ENCODE results near the gene PEAK3.

DNA sequence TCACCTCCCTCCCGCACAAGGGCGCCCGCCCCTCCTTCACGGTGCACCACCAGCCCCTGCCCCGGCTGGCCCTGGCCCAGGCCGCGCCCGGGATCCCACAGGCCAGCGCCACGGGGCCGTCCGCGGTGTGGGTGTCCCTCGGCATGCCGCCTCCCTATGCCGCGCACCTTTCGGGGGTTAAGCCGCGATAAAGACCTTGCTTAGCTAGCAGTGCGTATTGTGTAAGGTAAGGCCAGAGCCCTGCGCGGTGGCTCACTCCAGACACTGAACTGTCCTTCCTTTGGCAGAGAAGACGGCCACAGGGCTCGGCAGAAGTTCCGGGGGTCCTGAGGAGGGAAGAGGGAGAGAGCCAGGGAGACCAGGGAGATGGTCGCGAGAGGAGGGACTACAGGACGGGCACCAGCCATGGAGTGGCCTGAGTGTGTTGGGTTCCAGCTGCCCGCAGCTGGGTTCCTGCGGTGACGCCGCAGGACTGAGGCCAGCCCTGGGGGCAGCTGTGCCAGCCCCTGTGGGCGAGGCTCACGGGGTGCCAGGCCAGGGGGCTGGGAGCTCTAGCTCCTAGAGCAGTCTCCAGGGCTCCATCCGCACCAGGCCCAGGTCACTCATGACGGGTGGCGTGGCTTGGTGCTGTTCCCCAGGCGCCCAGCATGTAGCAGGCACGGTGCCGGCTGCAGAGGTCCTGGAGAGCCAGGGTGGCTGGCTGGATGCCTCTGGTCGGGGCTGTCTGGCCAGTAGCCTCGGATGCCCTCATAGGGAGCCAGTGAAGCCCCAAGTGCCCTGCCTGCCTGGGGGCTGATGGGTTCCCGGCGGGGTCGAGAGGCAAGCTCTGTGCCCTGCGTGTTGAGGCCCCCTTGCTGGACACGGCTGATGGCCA lies 53.6 kb downstream of the PEAK3 start:
- TF ChIP-seq, protein P1, sequence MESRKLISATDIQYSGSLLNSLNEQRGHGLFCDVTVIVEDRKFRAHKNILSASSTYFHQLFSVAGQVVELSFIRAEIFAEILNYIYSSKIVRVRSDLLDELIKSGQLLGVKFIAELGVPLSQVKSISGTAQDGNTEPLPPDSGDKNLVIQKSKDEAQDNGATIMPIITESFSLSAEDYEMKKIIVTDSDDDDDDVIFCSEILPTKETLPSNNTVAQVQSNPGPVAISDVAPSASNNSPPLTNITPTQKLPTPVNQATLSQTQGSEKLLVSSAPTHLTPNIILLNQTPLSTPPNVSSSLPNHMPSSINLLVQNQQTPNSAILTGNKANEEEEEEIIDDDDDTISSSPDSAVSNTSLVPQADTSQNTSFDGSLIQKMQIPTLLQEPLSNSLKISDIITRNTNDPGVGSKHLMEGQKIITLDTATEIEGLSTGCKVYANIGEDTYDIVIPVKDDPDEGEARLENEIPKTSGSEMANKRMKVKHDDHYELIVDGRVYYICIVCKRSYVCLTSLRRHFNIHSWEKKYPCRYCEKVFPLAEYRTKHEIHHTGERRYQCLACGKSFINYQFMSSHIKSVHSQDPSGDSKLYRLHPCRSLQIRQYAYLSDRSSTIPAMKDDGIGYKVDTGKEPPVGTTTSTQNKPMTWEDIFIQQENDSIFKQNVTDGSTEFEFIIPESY (IDR thresholded peaks at IDR 0.05): peak; percentile 37; the same call in 1 of the 2 replicates
- no peak for TF ChIP-seq CTCF (IDR thresholded peaks at IDR 0.05 in 2 of 3, conservative IDR thresholded peaks at IDR 0.05 in 1 of 3; ENCODE audit: control insufficient read depth in 2 of 3, extremely low read depth in 1 of 3, insufficient read depth in 1 of 3, low read depth in 3 of 3, low read length in 3 of 3)
- no peak for TF ChIP-seq SMC3 (IDR thresholded peaks at IDR 0.05; ENCODE audit: borderline replicate concordance, low read length)
- TF ChIP-seq SUZ12 (IDR thresholded peaks at IDR 0.05; ENCODE audit: unreplicated experiment): no peak
- TF ChIP-seq TCF7 (IDR thresholded peaks at IDR 0.05; ENCODE audit: borderline replicate concordance): no peak
- no peak for TF ChIP-seq EZH2 (IDR thresholded peaks at IDR 0.05; ENCODE audit: borderline replicate concordance, control insufficient read depth, low read depth, low read length)
- TF ChIP-seq ZZZ3 (IDR thresholded peaks at IDR 0.05; ENCODE audit: control insufficient read depth, insufficient read length, low read depth): no peak
- peak; percentile 68; the same call in 1 of the 2 replicates for TF ChIP-seq POLR2AphosphoS2 (IDR thresholded peaks at IDR 0.05; ENCODE audit: low read depth, low read length)
- TF ChIP-seq CEBPB (IDR thresholded peaks at IDR 0.05; ENCODE audit: borderline replicate concordance in 1 of 2, low read depth in 2 of 2, low read length in 2 of 2): no peak
- no peak for TF ChIP-seq BCL11A (IDR thresholded peaks at IDR 0.05; ENCODE audit: low read depth, low read length)
- TF ChIP-seq, protein P2, sequence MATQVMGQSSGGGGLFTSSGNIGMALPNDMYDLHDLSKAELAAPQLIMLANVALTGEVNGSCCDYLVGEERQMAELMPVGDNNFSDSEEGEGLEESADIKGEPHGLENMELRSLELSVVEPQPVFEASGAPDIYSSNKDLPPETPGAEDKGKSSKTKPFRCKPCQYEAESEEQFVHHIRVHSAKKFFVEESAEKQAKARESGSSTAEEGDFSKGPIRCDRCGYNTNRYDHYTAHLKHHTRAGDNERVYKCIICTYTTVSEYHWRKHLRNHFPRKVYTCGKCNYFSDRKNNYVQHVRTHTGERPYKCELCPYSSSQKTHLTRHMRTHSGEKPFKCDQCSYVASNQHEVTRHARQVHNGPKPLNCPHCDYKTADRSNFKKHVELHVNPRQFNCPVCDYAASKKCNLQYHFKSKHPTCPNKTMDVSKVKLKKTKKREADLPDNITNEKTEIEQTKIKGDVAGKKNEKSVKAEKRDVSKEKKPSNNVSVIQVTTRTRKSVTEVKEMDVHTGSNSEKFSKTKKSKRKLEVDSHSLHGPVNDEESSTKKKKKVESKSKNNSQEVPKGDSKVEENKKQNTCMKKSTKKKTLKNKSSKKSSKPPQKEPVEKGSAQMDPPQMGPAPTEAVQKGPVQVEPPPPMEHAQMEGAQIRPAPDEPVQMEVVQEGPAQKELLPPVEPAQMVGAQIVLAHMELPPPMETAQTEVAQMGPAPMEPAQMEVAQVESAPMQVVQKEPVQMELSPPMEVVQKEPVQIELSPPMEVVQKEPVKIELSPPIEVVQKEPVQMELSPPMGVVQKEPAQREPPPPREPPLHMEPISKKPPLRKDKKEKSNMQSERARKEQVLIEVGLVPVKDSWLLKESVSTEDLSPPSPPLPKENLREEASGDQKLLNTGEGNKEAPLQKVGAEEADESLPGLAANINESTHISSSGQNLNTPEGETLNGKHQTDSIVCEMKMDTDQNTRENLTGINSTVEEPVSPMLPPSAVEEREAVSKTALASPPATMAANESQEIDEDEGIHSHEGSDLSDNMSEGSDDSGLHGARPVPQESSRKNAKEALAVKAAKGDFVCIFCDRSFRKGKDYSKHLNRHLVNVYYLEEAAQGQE (IDR thresholded peaks at IDR 0.05; ENCODE audit: low read depth, low read length): no peak
- no peak for TF ChIP-seq CHD1 (IDR thresholded peaks at IDR 0.05; ENCODE audit: low read depth, low read length)
